HepG2 (cell line): ENCODE data around the gene FTCD. TPM values are rescaled to one million over a fixed set of nuclear protein-coding genes. Genes with fewer than 3 reads are reported as not detected.

ENCODE experiments used
- ATAC-seq: fragments of 200-7000 bp; cut with Tn5 transposase; 3 replicates; pipeline ENCODE4 v1.9.1; 2020; ENCODE audit warnings: mild to moderate bottlenecking, moderate library complexity
- BruUV-seq: library from RNA; stranded (reverse); fragments of 400-500 nt; replicated peaks from 2 replicates; lab custom pipeline; 2021; lab: Mats Ljungman, UMichigan
- CTCF ChIA-PET: fragments of 300-600 bp; formaldehyde crosslinking; extraction: SDS; loops from one replicate; lab custom pipeline; 2021; ENCODE audit warnings: low total read pairs, inconsistent platforms, low intra/inter-chr PET ratio; lab: Yijun Ruan, JAX
- POLR2A ChIA-PET: fragments of 350-600 bp; sonication (Branson Sonifier 250); formaldehyde crosslinking; loops from one replicate; lab custom pipeline; 2020; ENCODE audit warnings: antibody characterized with exemption, inconsistent platforms; lab: Yijun Ruan, JAX
- DNase-seq: peaks from one replicate; pipeline ENCODE4 v3.0.0-alpha.2; 2015; ENCODE audit warnings: low spot score
- FAIRE-seq: peaks from 3 replicates; lab custom pipeline; 2011; peaks lifted over from hg19 to GRCh38; lab: Jason Lieb, UNC
- H2AFZ ChIP-seq: one replicate; pipeline ENCODE4 v1.6.1; 2011; ENCODE audit warnings: low read length, inconsistent platforms
- H3K27ac ChIP-seq: fragments of 300-600 bp; 3 replicates; pipeline ENCODE4 v1.8.0; 2011; ENCODE audit warnings: mixed run types, mild to moderate bottlenecking, mixed read lengths, low read length, inconsistent platforms; ENCODE audit not compliant: insufficient read depth; ENCODE audit errors: extremely low read length
- H3K27me3 ChIP-seq, 2 experiments: fragments of 200-600 bp in 1 of 2; 2 replicates in 1 of 2; 3 replicates in 1 of 2; pipeline versions ENCODE4 v1.6.0 to v1.8.0; 2011; ENCODE audit warnings: low read length in 2 of 2, mild to moderate bottlenecking in 2 of 2, moderate library complexity in 2 of 2, inconsistent platforms in 1 of 2; ENCODE audit not compliant: insufficient read depth in 2 of 2, control insufficient read depth in 1 of 2
- H3K36me3 ChIP-seq, 2 experiments: fragments of 200-600 bp in 1 of 2; replicated peaks in 1 of 2; 2 replicates in 1 of 2; 3 replicates in 1 of 2; pipeline versions ENCODE4 v1.5.1 to v1.8.0; 2011; ENCODE audit warnings: low read length in 2 of 2, inconsistent platforms in 1 of 2; ENCODE audit not compliant: insufficient read depth in 2 of 2, control insufficient read depth in 1 of 2
- H3K4me1 ChIP-seq: 2 replicates; pipeline ENCODE4 v1.5.1; 2012; ENCODE audit warnings: low read length, inconsistent platforms; ENCODE audit not compliant: insufficient read depth
- H3K4me2 ChIP-seq: 2 replicates; pipeline ENCODE4 v1.6.0; 2011; ENCODE audit warnings: low read depth, low read length, inconsistent platforms
- H3K4me3 ChIP-seq, 3 experiments: fragments of 200-600 bp in 1 of 3; sonication (generic), shearing (Covaris generic) in 1 of 3; replicated peaks in 1 of 3; 2 replicates each; pipeline ENCODE4 v1.5.1; 2011 to 2016; ENCODE audit warnings: low read length in 3 of 3, inconsistent platforms in 2 of 3, low read depth in 2 of 3, mild to moderate bottlenecking in 2 of 3, control low read depth in 1 of 3, mixed read lengths in 1 of 3; ENCODE audit not compliant: insufficient read depth in 1 of 3
- H3K79me2 ChIP-seq: one replicate; pipeline ENCODE4 v1.6.1; 2011; ENCODE audit warnings: low read length, inconsistent platforms; ENCODE audit not compliant: insufficient read depth
- H3K9ac ChIP-seq: 2 replicates; pipeline ENCODE4 v1.6.0; 2011; ENCODE audit warnings: mild to moderate bottlenecking, low read depth, low read length, inconsistent platforms; ENCODE audit not compliant: insufficient read depth
- H3K9me3 ChIP-seq: 2 replicates; pipeline ENCODE4 v1.5.1; 2012; ENCODE audit warnings: mild to moderate bottlenecking, low read length
- H4K20me1 ChIP-seq: 2 replicates; pipeline ENCODE4 v1.6.0; 2011; ENCODE audit warnings: inconsistent platforms, mild to moderate bottlenecking, low read length, moderate library complexity; ENCODE audit not compliant: insufficient read depth
- CREB3 ChIP-seq: sonication (generic); formaldehyde crosslinking; IDR thresholded peaks from 2 replicates; pipeline ENCODE4 v1.5.0; 2020; ENCODE audit warnings: missing genetic modification reagents
- FOXK2 ChIP-seq: fragments of 450-650 bp; IDR thresholded peaks from 2 replicates; pipeline ENCODE4 v1.6.1; 2016
- HNRNPK ChIP-seq: fragments of 200-400 bp; formaldehyde crosslinking; IDR thresholded peaks from 2 replicates; pipeline ENCODE4 v1.6.1; 2018; ENCODE audit warnings: low read length, low read depth, moderate library complexity, mild to moderate bottlenecking; ENCODE audit not compliant: poor library complexity, severe bottlenecking
- IRX3 ChIP-seq: sonication (generic); formaldehyde crosslinking; IDR thresholded peaks from 2 replicates; pipeline ENCODE4 v1.8.1; 2023; ENCODE audit warnings: mild to moderate bottlenecking, low read depth, missing genetic modification reagents, borderline replicate concordance
- PREB ChIP-seq: sonication (generic); formaldehyde crosslinking; IDR thresholded peaks from 2 replicates; pipeline ENCODE4 v1.4.0; 2020; ENCODE audit warnings: missing genetic modification reagents
- RBFOX2 ChIP-seq: fragments of 200-400 bp; formaldehyde crosslinking; IDR thresholded peaks from 2 replicates; pipeline ENCODE4 v1.6.1; 2017; ENCODE audit warnings: low read depth, mild to moderate bottlenecking, low read length
- ZBED4 ChIP-seq: sonication (generic); formaldehyde crosslinking; IDR thresholded peaks from 2 replicates; pipeline ENCODE4 v1.4.0; 2020; ENCODE audit warnings: missing genetic modification reagents, borderline replicate concordance
- ZBTB4 ChIP-seq: sonication (generic); formaldehyde crosslinking; IDR thresholded peaks from 2 replicates; pipeline ENCODE4 v1.4.0; 2020; ENCODE audit warnings: missing genetic modification reagents, mild to moderate bottlenecking, borderline replicate concordance
- ZEB1 ChIP-seq: IDR thresholded peaks from 2 replicates; pipeline ENCODE4 v1.6.1; 2012; ENCODE audit warnings: mild to moderate bottlenecking, low read depth, inconsistent platforms; ENCODE audit not compliant: insufficient replicate concordance
- ZNF20 ChIP-seq: sonication (generic); formaldehyde crosslinking; IDR thresholded peaks from 2 replicates; pipeline ENCODE4 v1.4.0; 2020; ENCODE audit warnings: mild to moderate bottlenecking, moderate library complexity, missing genetic modification reagents
- ZNF441 ChIP-seq: sonication (generic); formaldehyde crosslinking; IDR thresholded peaks from 2 replicates; pipeline ENCODE4 v1.7.0; 2021; ENCODE audit warnings: missing genetic modification reagents, borderline replicate concordance
- ZNF780A ChIP-seq: sonication (generic); formaldehyde crosslinking; IDR thresholded peaks from 2 replicates; pipeline ENCODE4 v1.8.0; 2022; ENCODE audit warnings: mild to moderate bottlenecking, missing genetic modification reagents, moderate library complexity
- WGBS: methylation state at CpG from one replicate; pipeline ENCODE4 v1.1.6; 2017; ENCODE audit warnings: low lambda C conversion rate; 5-methylcytosine and 5-hydroxymethylcytosine counted together
- in situ Hi-C: cut with HindIII; loops from 2 replicates; pipeline ENCODE4 v1.10.0; 2017; ENCODE audit warnings: low pct_unique_long_range_greater_than_20kb; ENCODE audit not compliant: extremely low pct_ligation_motif_present
- intact Hi-C: fragments of 100-400 bp; cut with micrococcal nuclease; formaldehyde crosslinking; loops from one replicate; pipeline ENCODE4 v1.10.0; 2022; ENCODE audit not compliant: unreplicated experiment
- polyA plus RNA-seq, 8 experiments: library from polyadenylated mRNA; depleted of rRNA in 3 of 8; stranded (reverse) in 7 of 8; unstranded in 1 of 8; fragments of >200 nt; fragmentation: Illumina TruSeq in 4 of 8; extraction: Trizol in 4 of 8; gene quantifications; 2 replicates each; pipeline versions ENCODE4 v1.2.1 to v1.2.3, GENCODE V29; 2011 to 2016; ENCODE audit warnings: low read depth in 4 of 8, missing spikeins in 1 of 8, mixed read lengths in 1 of 8; ENCODE audit not compliant: insufficient read depth in 1 of 8
- total RNA-seq, 5 experiments: library from RNA; depleted of rRNA; stranded (reverse); fragments of >200 nt; fragmentation: Illumina TruSeq; extraction: Trizol; gene quantifications; 2 replicates each; pipeline ENCODE4 v1.2.3, GENCODE V29; 2016; ENCODE audit warnings: low read depth in 1 of 5

Gene FTCD
- total and polyA plus RNA-seq, 2 of the 13 experiments (the other 11 are each of a cell fraction or from before 2014, with no cell fraction given), result 75.7 to 105 TPM

GRCh38 chr21:46145159-46145839, 10.1 kb downstream of the FTCD start:
- intact Hi-C loops (loop anchor here (5.0 kb wide), 2 partner anchors 173 to 177 kb away; partner anchors contain the start of genes C21orf58 and PCNT), in situ Hi-C loops (no loop called here)
- Histone ChIP-seq H3K27me3 (no peaks in the 10 kb centered on the region), H3K9me3 (no peaks in the 10 kb centered on the region), H3K79me2 (no peaks in the 10 kb centered on the region), H3K36me3 (peaks cover 12 to 34% of the 10 kb centered on the region in 2 experiments; a peak in 4 of 5 replicates), H2AFZ (no peak overlapping the region), H4K20me1 (0 out of 2 replicates have a peak, but pooled peaks cover 5% of the 10 kb centered on the region), H3K9ac (no peak overlapping the region), H3K4me3 (no peak overlapping the region), H3K27ac (no peak overlapping the region), H3K4me1 (peaks cover 40% of the 10 kb centered on the region), H3K4me2 (no peak overlapping the region)
- CTCF ChIA-PET, result no interaction called here
- WGBS, result 95% methylated on average over 16 of the region's 51 CpGs
- BruUV-seq, result no TSS peak
- ATAC-seq (no peak), DNase-seq (no peak), FAIRE-seq (no peak)
- POLR2A ChIA-PET, result no interaction called here
- no peak for TF ChIP-seq ZEB1
- TF ChIP-seq FOXK2, result no peak
- no peak for TF ChIP-seq ZBTB4 (CRISPR knock-in tag)
- peak; percentile 49; the same call in 1 of the 2 replicates for TF ChIP-seq RBFOX2
- peak; percentile 56 for TF ChIP-seq HNRNPK
- TF ChIP-seq ZBED4 (CRISPR knock-in tag), result no peak
- TF ChIP-seq IRX3 (CRISPR knock-in tag), result no peak
- TF ChIP-seq CREB3 (CRISPR knock-in tag), result no peak
- TF ChIP-seq PREB, result no peak
- no peak for TF ChIP-seq ZNF20 (CRISPR knock-in tag)
- TF ChIP-seq ZNF441 (CRISPR knock-in tag), result no peak
- TF ChIP-seq ZNF780A (CRISPR knock-in tag), result no peak
